ENCODE results near the gene RPL13A. TPM values are rescaled to one million over a fixed set of nuclear protein-coding genes. Genes with fewer than 3 reads are reported as not detected.
A peak's percentile ranks its signal among the peaks of the same experiment; 100 is the strongest.

The RPL13A gene
- total and polyA plus RNA-seq, 9 of the 15 experiments (the other 6 are each of a cell fraction or from before 2014, with no cell fraction given) = 1,744 to 5,482 (median 2,949) TPM

- TF ChIP-seq, protein P1, sequence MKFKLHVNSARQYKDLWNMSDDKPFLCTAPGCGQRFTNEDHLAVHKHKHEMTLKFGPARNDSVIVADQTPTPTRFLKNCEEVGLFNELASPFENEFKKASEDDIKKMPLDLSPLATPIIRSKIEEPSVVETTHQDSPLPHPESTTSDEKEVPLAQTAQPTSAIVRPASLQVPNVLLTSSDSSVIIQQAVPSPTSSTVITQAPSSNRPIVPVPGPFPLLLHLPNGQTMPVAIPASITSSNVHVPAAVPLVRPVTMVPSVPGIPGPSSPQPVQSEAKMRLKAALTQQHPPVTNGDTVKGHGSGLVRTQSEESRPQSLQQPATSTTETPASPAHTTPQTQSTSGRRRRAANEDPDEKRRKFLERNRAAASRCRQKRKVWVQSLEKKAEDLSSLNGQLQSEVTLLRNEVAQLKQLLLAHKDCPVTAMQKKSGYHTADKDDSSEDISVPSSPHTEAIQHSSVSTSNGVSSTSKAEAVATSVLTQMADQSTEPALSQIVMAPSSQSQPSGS (CRISPR knock-in tag; IDR thresholded peaks at IDR 0.05) = no peak
- TF ChIP-seq MIER1 (IDR thresholded peaks at IDR 0.05; ENCODE audit: low read depth) = no peak
- TF ChIP-seq, protein P2, sequence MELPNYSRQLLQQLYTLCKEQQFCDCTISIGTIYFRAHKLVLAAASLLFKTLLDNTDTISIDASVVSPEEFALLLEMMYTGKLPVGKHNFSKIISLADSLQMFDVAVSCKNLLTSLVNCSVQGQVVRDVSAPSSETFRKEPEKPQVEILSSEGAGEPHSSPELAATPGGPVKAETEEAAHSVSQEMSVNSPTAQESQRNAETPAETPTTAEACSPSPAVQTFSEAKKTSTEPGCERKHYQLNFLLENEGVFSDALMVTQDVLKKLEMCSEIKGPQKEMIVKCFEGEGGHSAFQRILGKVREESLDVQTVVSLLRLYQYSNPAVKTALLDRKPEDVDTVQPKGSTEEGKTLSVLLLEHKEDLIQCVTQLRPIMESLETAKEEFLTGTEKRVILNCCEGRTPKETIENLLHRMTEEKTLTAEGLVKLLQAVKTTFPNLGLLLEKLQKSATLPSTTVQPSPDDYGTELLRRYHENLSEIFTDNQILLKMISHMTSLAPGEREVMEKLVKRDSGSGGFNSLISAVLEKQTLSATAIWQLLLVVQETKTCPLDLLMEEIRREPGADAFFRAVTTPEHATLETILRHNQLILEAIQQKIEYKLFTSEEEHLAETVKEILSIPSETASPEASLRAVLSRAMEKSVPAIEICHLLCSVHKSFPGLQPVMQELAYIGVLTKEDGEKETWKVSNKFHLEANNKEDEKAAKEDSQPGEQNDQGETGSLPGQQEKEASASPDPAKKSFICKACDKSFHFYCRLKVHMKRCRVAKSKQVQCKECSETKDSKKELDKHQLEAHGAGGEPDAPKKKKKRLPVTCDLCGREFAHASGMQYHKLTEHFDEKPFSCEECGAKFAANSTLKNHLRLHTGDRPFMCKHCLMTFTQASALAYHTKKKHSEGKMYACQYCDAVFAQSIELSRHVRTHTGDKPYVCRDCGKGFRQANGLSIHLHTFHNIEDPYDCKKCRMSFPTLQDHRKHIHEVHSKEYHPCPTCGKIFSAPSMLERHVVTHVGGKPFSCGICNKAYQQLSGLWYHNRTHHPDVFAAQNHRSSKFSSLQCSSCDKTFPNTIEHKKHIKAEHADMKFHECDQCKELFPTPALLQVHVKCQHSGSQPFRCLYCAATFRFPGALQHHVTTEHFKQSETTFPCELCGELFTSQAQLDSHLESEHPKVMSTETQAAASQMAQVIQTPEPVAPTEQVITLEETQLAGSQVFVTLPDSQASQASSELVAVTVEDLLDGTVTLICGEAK (IDR thresholded peaks at IDR 0.05) = no peak
- TF ChIP-seq, protein P2 (CRISPR knock-in tag; IDR thresholded peaks at IDR 0.05) = no peak
- TF ChIP-seq MYNN (IDR thresholded peaks at IDR 0.05) = no peak
- no peak for TF ChIP-seq MYNN (CRISPR knock-in tag; IDR thresholded peaks at IDR 0.05)
- TF ChIP-seq, protein P3, sequence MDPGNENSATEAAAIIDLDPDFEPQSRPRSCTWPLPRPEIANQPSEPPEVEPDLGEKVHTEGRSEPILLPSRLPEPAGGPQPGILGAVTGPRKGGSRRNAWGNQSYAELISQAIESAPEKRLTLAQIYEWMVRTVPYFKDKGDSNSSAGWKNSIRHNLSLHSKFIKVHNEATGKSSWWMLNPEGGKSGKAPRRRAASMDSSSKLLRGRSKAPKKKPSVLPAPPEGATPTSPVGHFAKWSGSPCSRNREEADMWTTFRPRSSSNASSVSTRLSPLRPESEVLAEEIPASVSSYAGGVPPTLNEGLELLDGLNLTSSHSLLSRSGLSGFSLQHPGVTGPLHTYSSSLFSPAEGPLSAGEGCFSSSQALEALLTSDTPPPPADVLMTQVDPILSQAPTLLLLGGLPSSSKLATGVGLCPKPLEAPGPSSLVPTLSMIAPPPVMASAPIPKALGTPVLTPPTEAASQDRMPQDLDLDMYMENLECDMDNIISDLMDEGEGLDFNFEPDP (CRISPR knock-in tag; IDR thresholded peaks at IDR 0.05) = no peak
- peak in 2 of 3 experiments; percentile 28 to 64 for TF ChIP-seq YY1 (IDR thresholded peaks at IDR 0.05; ENCODE audit: borderline replicate concordance in 1 of 3, control insufficient read depth in 1 of 3, extremely low read depth in 1 of 3, insufficient read depth in 3 of 3, insufficient read length in 1 of 3, insufficient replicate concordance in 2 of 3, low read depth in 1 of 3, low read length in 2 of 3)
- TF ChIP-seq NFATC3 (IDR thresholded peaks at IDR 0.05) = no peak
- no peak for TF ChIP-seq ZZZ3 (IDR thresholded peaks at IDR 0.05)
- TF ChIP-seq BRF1 (IDR thresholded peaks at IDR 0.05; ENCODE audit: borderline replicate concordance, extremely low read depth, insufficient read length) = no peak
- TF ChIP-seq, protein P4, sequence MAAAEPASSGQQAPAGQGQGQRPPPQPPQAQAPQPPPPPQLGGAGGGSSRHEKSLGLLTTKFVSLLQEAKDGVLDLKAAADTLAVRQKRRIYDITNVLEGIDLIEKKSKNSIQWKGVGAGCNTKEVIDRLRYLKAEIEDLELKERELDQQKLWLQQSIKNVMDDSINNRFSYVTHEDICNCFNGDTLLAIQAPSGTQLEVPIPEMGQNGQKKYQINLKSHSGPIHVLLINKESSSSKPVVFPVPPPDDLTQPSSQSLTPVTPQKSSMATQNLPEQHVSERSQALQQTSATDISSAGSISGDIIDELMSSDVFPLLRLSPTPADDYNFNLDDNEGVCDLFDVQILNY (CRISPR knock-in tag; IDR thresholded peaks at IDR 0.05) = no peak
- TF ChIP-seq LARP7 (IDR thresholded peaks at IDR 0.05) = no peak
Observed at GRCh38 chr19:49453013-49453756, 34.2 kb upstream of the RPL13A start, which contains the start of gene ALDH16A1 (continued).
